Astrocyte (in vitro differentiated cells and primary cell): ENCODE measurements around the gene S1PR1. TPM values are rescaled to one million over a fixed set of nuclear protein-coding genes. Genes with fewer than 3 reads are reported as not detected.

ENCODE experiments used
- DNase-seq: peaks from one replicate; pipeline ENCODE4 v3.0.0-alpha.2; 2010; ENCODE audit warnings: low read depth
- FAIRE-seq: peaks from 2 replicates; lab custom pipeline; 2011; peaks lifted over from hg19 to GRCh38; lab: Jason Lieb, UNC
- H2AFZ ChIP-seq: 2 replicates; pipeline ENCODE4 v1.6.0; 2012; ENCODE audit warnings: low read depth, low read length, inconsistent platforms
- H3K27ac ChIP-seq: 2 replicates; pipeline ENCODE4 v1.5.1; 2011; ENCODE audit warnings: low read depth, low read length, inconsistent platforms
- H3K27me3 ChIP-seq: 2 replicates; pipeline ENCODE4 v1.6.0; 2011; ENCODE audit warnings: low read length, inconsistent platforms; ENCODE audit not compliant: insufficient read depth
- H3K36me3 ChIP-seq: 2 replicates; pipeline ENCODE4 v1.5.1; 2011; ENCODE audit warnings: low read length, inconsistent platforms; ENCODE audit not compliant: insufficient read depth
- H3K4me1 ChIP-seq: 2 replicates; pipeline ENCODE4 v1.5.1; 2011; ENCODE audit warnings: low read length, inconsistent platforms; ENCODE audit not compliant: insufficient read depth
- H3K4me2 ChIP-seq: 2 replicates; pipeline ENCODE4 v1.6.0; 2012; ENCODE audit warnings: low read length, inconsistent platforms
- H3K4me3 ChIP-seq: 2 replicates; pipeline ENCODE4 v1.5.1; 2011; ENCODE audit warnings: low read depth, mild to moderate bottlenecking, low read length, inconsistent platforms; ENCODE audit not compliant: insufficient read depth
- H3K79me2 ChIP-seq: 2 replicates; pipeline ENCODE4 v1.6.0; 2012; ENCODE audit warnings: mild to moderate bottlenecking, low read length, inconsistent platforms; ENCODE audit not compliant: insufficient read depth
- H3K9ac ChIP-seq: 2 replicates; pipeline ENCODE4 v1.6.0; 2012; ENCODE audit warnings: mild to moderate bottlenecking, low read length, inconsistent platforms
- H3K9me3 ChIP-seq: 2 replicates; pipeline ENCODE4 v1.5.1; 2012; ENCODE audit warnings: low read depth, mild to moderate bottlenecking, low read length, inconsistent platforms; ENCODE audit not compliant: insufficient read depth
- H4K20me1 ChIP-seq: 2 replicates; pipeline ENCODE4 v1.6.0; 2012; ENCODE audit warnings: low read length, inconsistent platforms; ENCODE audit not compliant: insufficient read depth
- H3K27ac Mint-ChIP-seq: one replicate; pipeline ENCODE4 v1.8.0; 2021; ENCODE audit warnings: mild to moderate bottlenecking, mixed read lengths; ENCODE audit not compliant: unreplicated experiment
- H3K27me3 Mint-ChIP-seq: one replicate; pipeline ENCODE4 v1.8.0; 2021; ENCODE audit warnings: low read depth, mixed read lengths; ENCODE audit not compliant: unreplicated experiment
- H3K36me3 Mint-ChIP-seq: one replicate; pipeline ENCODE4 v1.8.0; 2021; ENCODE audit warnings: low read depth, mixed read lengths; ENCODE audit not compliant: unreplicated experiment
- H3K4me1 Mint-ChIP-seq: one replicate; pipeline ENCODE4 v1.8.0; 2021; ENCODE audit warnings: low read depth, mixed read lengths; ENCODE audit not compliant: unreplicated experiment
- H3K4me3 Mint-ChIP-seq: one replicate; pipeline ENCODE4 v1.8.0; 2021; ENCODE audit warnings: mild to moderate bottlenecking, moderate library complexity, mixed read lengths; ENCODE audit not compliant: unreplicated experiment
- H3K9me3 Mint-ChIP-seq: one replicate; pipeline ENCODE4 v1.8.0; 2021; ENCODE audit warnings: mild to moderate bottlenecking, mixed read lengths; ENCODE audit not compliant: unreplicated experiment
- CTCF ChIP-seq: IDR thresholded peaks from 2 replicates; pipeline ENCODE4 v1.5.1; 2011; ENCODE audit warnings: low read depth, mild to moderate bottlenecking, inconsistent platforms, low read length, moderate library complexity; ENCODE audit not compliant: insufficient read depth
- EZH2 ChIP-seq: IDR thresholded peaks from 2 replicates; pipeline ENCODE4 v1.6.1; 2012; ENCODE audit warnings: mild to moderate bottlenecking, low read length, inconsistent platforms; ENCODE audit not compliant: insufficient read depth
- total RNA-seq: library from RNA; stranded (reverse); gene quantifications from 2 replicates; pipeline ENCODE4 v1.2.1, GENCODE V29; 2021

S1PR1 gene
- total RNA-seq, 1 donor from 2014 or later: 14.4 TPM

GRCh38 chr1:101241485-101242225, 4.8 kb downstream of the S1PR1 start:
- no peaks in the 10 kb centered on the region for H4K20me1 ChIP-seq
- Mint-ChIP-seq H3K4me3 (no peak overlapping the region), H3K27ac (no peak overlapping the region), H3K36me3 (peaks cover 7% of the 10 kb centered on the region), H3K4me1 (peaks cover 19% of the 10 kb centered on the region), H3K27me3 (peaks cover 2% of the 10 kb centered on the region), H3K9me3 (no peaks in the 10 kb centered on the region)
- no peak overlapping the region for H3K9ac ChIP-seq
- no peaks in the 10 kb centered on the region for H3K27me3 ChIP-seq
- DNase-seq (no peak), FAIRE-seq (no peak)
- no peak overlapping the region for H3K4me2 ChIP-seq
- no peak overlapping the region for H2AFZ ChIP-seq
- peaks cover 9% of the 10 kb centered on the region for H3K4me1 ChIP-seq
- no peaks in the 10 kb centered on the region for H3K79me2 ChIP-seq
- H3K9me3 ChIP-seq: no peaks in the 10 kb centered on the region
- TF ChIP-seq CTCF: no peak
- no peak for TF ChIP-seq EZH2
- no peak overlapping the region for H3K4me3 ChIP-seq
- H3K36me3 ChIP-seq: no peaks in the 10 kb centered on the region
- H3K27ac ChIP-seq: no peak overlapping the region

- H3K4me1 Mint-ChIP-seq: peaks cover 19% of the 10 kb centered on the region
- Histone ChIP-seq H3K9me3 (no peaks in the 10 kb centered on the region), H3K27ac (no peak overlapping the region), H4K20me1 (no peaks in the 10 kb centered on the region), H3K4me3 (no peak overlapping the region), H3K9ac (no peak overlapping the region), H3K4me1 (peaks cover 6% of the 10 kb centered on the region), H2AFZ (no peak overlapping the region), H3K79me2 (no peaks in the 10 kb centered on the region), H3K4me2 (no peak overlapping the region), H3K27me3 (no peaks in the 10 kb centered on the region), H3K36me3 (no peaks in the 10 kb centered on the region)
- no peak for FAIRE-seq
- peak overlapping the region; percentile 67 for H3K27ac Mint-ChIP-seq
- DNase-seq: no peak
- no peaks in the 10 kb centered on the region for H3K9me3 Mint-ChIP-seq
- H3K4me3 Mint-ChIP-seq: no peak overlapping the region
- peaks cover 7% of the 10 kb centered on the region for H3K36me3 Mint-ChIP-seq
- H3K27me3 Mint-ChIP-seq: peaks cover 2% of the 10 kb centered on the region
- TF ChIP-seq EZH2 (no peak), CTCF (no peak)
These were observed 5.7 kb downstream of the S1PR1 start for GRCh38 chr1:101242324-101243050.

- H3K27me3 ChIP-seq: no peaks in the 10 kb centered on the region
- H3K4me1 Mint-ChIP-seq: peaks cover 14% of the 10 kb centered on the region
- H4K20me1 ChIP-seq: no peaks in the 10 kb centered on the region
- TF ChIP-seq CTCF: no peak
- no peak for TF ChIP-seq EZH2
- no peak overlapping the region for H2AFZ ChIP-seq
- H3K9ac ChIP-seq: no peak overlapping the region
- no peak overlapping the region for H3K27ac Mint-ChIP-seq
- no peaks in the 10 kb centered on the region for H3K4me1 ChIP-seq
- H3K4me3 Mint-ChIP-seq: no peak overlapping the region
- H3K9me3 ChIP-seq: no peaks in the 10 kb centered on the region
- H3K27ac ChIP-seq: no peak overlapping the region
- no peak overlapping the region for H3K4me3 ChIP-seq
- H3K9me3 Mint-ChIP-seq: no peaks in the 10 kb centered on the region
- no peak overlapping the region for H3K4me2 ChIP-seq
- peaks cover 2% of the 10 kb centered on the region for H3K27me3 Mint-ChIP-seq
- no peaks in the 10 kb centered on the region for H3K36me3 ChIP-seq
- DNase-seq: no peak
- no peaks in the 10 kb centered on the region for H3K79me2 ChIP-seq
- no peak for FAIRE-seq
- H3K36me3 Mint-ChIP-seq: peaks cover 7% of the 10 kb centered on the region
These were observed 6.9 kb downstream of the S1PR1 start for GRCh38 chr1:101243751-101244150.
